ENCODE measurements around the gene THRB. TPM values are rescaled to one million over a fixed set of nuclear protein-coding genes. Genes with fewer than 3 reads are reported as not detected.

Gene THRB
- total and polyA plus RNA-seq, 2 donors (not counting 3 experiments of a cell fraction or from before 2014, with no cell fraction given): 0.06 TPM; not detected in 1

GRCh38 chr3:24316887-24317383 is 177.7 kb downstream of the THRB start:
- no peaks in the 10 kb centered on the region for H3K9me3 ChIP-seq (replicated peaks; ENCODE audit: control insufficient read depth, insufficient read depth, low read length)
- peaks cover 0 to 2% of the 10 kb centered on the region in 2 experiments for H3K27me3 ChIP-seq (ENCODE audit: control insufficient read depth in 2 of 2, insufficient read depth in 2 of 2, low read length in 2 of 2)
- BruUV-seq (replicated peaks): no TSS peak
- DNase-seq (ENCODE audit: low read depth, low spot score) (no peak), FAIRE-seq (no peak)
- intact Hi-C loops (cut with micrococcal nuclease): no loop called here
- no peak overlapping the region for H3K4me3 ChIP-seq (replicated peaks in 1 of 3; ENCODE audit: insufficient read depth in 1 of 3, low read depth in 1 of 3, low read length in 3 of 3)
- H3K4me2 ChIP-seq (ENCODE audit: insufficient read depth, low read length): no peak overlapping the region
- no peak overlapping the region for H2AFZ ChIP-seq (ENCODE audit: low read depth, low read length)
- H3K36me3 ChIP-seq (ENCODE audit: control insufficient read depth in 2 of 2, extremely low read depth in 1 of 2, insufficient read depth in 2 of 2, low read length in 2 of 2): no peaks in the 10 kb centered on the region
- H3K9ac ChIP-seq (replicated peaks; ENCODE audit: extremely low read depth, insufficient read depth, low read length): no peak overlapping the region
- no peaks in the 10 kb centered on the region for H3K9me1 ChIP-seq (replicated peaks; ENCODE audit: control insufficient read depth, extremely low read depth, insufficient read depth, low read length)
- POLR2A ChIA-PET: no interaction called here
- TF ChIP-seq CTCF (IDR thresholded peaks at IDR 0.05; ENCODE audit: extremely low read depth in 1 of 2, insufficient read depth in 1 of 2, low read depth in 1 of 2, low read length in 2 of 2) (no peak), MAX (IDR thresholded peaks at IDR 0.05; ENCODE audit: insufficient read depth, insufficient read length) (no peak), EZH2 (IDR thresholded peaks at IDR 0.05; ENCODE audit: borderline replicate concordance, low read depth, low read length, severe bottlenecking) (no peak), FOS (IDR thresholded peaks at IDR 0.05; ENCODE audit: borderline replicate concordance, insufficient read depth, low read length) (no peak), POLR2AphosphoS5 (IDR thresholded peaks at IDR 0.05; ENCODE audit: insufficient read depth, low read depth, low read length) (no peak), MYC (IDR thresholded peaks at IDR 0.05; ENCODE audit: low read depth, low read length) (no peak), POLR2A (IDR thresholded peaks at IDR 0.05; ENCODE audit: low read depth, low read length) (no peak), JUN (IDR thresholded peaks at IDR 0.05; ENCODE audit: borderline replicate concordance, insufficient read depth, insufficient read length, low read depth) (no peak), GATA2 (IDR thresholded peaks at IDR 0.05; ENCODE audit: insufficient read depth, insufficient read length, low read depth, low read length) (no peak)
- no peaks in the 10 kb centered on the region for H3K4me1 ChIP-seq (ENCODE audit: control insufficient read depth, extremely low read depth, insufficient read depth, low read length)
- no peaks in the 10 kb centered on the region for H3K79me2 ChIP-seq (ENCODE audit: control insufficient read depth, insufficient read depth, low read length)
- no peak overlapping the region for H3K27ac ChIP-seq (ENCODE audit: insufficient read depth, low read depth, low read length)
- H4K20me1 ChIP-seq (replicated peaks; ENCODE audit: control insufficient read depth, extremely low read depth, insufficient read depth, low read length): no peaks in the 10 kb centered on the region
- CTCF ChIA-PET: no interaction called here
- dilution Hi-C loops (cut with MboI; ENCODE audit: extremely low pct_ligation_motif_present, low sequenced_read_pairs): no loop called here

Measured in endothelial cell of umbilical vein (primary cell).